HG02870 (cell line): Measurements from ENCODE around the gene MMP8.
A peak's percentile ranks its signal among the peaks of the same experiment; 100 is the strongest.

Experiments used
- ATAC-seq: cut with Tn5 transposase; IDR thresholded peaks from one replicate; pipeline ENCODE4 v1.9.1; 2021; ENCODE audit warnings: mild to moderate bottlenecking, moderate library complexity; ENCODE audit not compliant: unreplicated experiment

The MMP8 gene

DNA sequence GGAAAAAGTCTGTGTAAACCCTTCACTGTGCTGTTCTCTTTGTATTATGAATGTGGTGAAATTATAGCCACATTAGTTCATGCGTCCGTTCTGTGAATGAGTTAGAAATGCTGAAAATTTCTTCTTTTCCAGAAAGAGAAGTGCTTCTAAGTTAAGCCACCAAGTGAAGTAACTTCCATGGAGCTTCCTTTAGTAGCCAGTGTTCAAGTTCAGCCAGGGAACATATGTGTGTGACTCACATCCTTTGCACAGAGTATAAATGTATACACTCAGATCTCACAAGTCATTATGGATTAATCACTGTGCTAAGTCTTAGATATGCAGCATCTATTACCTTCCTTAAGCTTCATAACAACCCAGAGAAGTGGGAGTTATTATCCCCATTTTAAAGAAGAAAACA, 3.1 kb upstream of the MMP8 start:
- no peak for ATAC-seq

DNA sequence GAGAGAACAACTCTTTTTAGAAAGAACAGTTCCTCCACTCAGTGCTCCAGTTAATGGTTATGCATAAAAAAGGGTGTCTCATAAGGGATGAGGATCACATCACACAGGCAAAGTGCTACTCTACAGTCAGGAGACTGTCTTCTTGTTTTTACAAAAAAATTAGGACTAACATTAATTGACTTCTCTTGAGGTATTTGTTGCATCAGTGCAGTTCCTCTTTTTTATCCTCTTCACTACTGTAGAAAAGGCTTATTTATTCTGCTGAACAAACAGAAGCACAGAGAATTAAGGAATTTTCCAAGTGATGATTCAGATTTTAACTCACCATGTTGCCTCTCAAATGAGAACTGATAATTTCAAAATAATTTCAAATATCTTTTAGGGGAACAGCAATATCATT, 1.9 kb downstream of the MMP8 start:
- no peak for ATAC-seq

DNA sequence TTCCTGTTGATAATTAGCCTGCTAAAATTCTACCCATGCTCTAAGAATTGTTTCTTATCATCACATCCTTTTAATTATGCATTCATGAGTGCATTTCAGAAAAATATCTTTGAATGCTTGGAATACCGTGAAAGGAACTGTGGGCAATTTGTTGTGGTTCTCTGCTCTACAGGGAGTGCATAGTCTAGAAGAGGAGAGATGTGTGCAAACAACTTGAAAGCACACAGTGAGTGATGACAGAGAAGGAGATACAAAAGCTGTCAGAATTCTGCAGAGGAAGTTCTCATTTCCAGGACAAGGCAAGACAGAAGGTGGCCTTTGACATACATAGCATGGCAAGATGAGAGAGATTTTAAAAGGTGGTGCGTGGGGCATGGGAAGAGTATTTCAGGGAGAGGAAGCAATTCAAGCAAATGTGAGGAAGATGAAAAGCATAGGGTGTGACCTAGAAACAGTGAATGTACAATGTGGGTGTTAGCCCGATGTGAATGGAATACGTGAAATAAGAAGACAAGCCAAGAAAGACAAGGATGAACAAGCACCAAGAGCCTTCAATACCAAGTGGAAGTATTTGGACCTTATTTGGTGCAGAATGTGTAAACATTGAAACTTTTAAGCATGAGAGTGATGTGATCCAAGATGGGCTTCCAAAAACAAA, 5.0 kb downstream of the MMP8 start:
- ATAC-seq = no peak

- ATAC-seq = no peak
These were observed 7.5 kb downstream of the MMP8 start for GRCh38 chr11:102717280-102717679.

DNA sequence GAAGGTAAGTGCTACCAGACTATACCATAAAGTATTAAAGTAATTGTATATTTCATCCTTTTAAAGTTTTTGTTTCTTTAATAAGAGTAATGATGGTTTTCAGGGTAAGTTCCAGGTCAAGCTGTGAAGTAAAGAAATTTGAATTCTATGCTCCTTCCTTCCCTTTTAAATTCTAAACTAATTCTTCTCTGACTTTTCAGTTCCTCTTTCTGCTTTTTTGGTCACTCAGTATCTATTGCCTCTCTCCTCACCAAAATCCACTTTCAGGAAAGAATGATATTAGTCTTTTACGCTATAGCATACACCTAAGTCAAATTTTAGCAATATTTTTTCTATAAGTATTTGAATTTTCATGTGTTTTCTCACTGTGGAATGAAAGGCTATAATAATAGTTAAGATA, 8.2 kb downstream of the MMP8 start:
- peak; percentile 91 for ATAC-seq

DNA sequence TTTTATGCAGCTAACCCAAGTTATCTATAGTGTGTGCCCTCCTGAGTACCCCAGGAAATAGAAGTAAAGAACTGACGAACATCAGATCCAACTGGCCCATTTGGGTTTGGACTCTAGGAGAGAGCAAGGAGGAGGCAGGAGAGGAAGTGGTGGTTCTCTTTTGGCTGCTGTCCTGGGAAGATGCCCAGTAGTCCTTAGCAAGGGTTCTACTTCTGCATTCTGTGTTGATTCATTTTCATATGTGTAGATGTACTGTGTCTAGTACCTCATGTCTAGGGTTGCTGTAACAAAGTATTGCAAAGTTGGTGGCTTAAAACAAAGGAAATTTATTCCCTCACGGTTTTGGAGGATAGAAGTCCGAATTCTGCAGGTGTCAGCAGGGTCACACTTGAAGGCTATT, 12.6 kb downstream of the MMP8 start:
- no peak for ATAC-seq

GRCh38 chr11:102709201-102709945, 15.4 kb downstream of the MMP8 start:
- no peak for ATAC-seq

DNA sequence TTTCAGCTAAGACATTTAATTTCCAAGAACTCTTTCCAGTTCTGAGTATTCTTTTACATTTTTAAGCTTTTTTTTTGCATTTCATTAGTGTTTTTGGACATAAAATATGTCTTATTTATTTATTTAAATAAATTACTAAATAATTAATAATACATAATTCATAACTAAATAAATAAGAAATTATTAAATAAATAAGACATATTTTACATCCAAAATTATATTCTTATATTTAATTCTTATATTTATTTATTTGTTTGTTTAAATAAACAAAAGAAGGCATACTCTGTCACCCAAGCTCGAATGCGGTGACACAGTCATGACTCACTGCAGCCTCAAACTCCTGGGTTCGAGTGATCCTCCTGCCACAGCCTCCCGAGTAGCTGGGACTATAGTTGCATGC, 16.1 kb downstream of the MMP8 start:
- no peak for ATAC-seq

GRCh38 chr11:102705626-102706025, 19.1 kb downstream of the MMP8 start, which contains the start of gene MMP27:
Gene MMP27, minus strand, starts transcription at chr11:102705769. Its CDS starts 55 bp downstream, at chr11:102705714.
- ATAC-seq = no peak

DNA sequence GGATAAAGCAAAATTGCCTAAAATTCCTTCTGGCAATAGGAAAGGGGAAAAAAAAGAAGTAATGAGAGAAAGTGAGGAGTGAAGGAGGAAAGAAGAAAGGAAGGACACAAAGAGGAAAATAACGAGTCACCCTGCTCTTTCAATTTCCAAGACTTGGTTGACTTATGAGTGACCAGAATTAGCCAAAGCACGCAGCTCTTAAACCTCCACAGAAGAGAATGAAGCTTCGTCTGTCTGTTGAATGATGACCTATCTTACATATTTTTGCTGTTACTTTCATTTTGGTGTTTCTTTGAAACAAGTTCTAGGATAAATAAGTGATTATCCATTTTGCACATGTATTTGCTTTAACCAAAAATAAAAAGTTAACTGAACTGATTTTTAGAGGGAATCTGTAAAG, 19.9 kb downstream of the MMP8 start:
- ATAC-seq = no peak

GRCh38 chr11:102703826-102704493, 20.8 kb downstream of the MMP8 start:
- no peak for ATAC-seq

DNA sequence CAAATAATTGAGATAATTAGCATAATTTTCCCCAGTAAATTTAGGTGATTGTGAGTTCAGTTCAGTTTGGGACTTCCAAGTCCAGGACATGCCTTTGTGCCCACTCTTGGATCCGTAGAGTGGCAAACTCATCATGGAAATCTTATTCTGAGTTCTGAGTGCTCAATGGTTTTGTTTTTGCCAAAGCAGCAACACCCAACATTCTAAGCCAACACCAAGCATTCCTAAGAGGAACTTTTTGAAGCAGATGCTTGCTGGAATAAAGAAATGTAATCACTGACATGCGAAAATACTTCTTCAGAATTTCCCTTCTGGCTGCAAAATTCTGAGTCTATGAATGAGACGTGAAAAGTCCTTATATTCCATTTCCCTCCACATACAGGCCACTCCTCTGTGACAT, 29.6 kb downstream of the MMP8 start:
- ATAC-seq = no peak

GRCh38 chr11:102685754-102686153, 39.0 kb downstream of the MMP8 start:
- ATAC-seq = no peak

DNA sequence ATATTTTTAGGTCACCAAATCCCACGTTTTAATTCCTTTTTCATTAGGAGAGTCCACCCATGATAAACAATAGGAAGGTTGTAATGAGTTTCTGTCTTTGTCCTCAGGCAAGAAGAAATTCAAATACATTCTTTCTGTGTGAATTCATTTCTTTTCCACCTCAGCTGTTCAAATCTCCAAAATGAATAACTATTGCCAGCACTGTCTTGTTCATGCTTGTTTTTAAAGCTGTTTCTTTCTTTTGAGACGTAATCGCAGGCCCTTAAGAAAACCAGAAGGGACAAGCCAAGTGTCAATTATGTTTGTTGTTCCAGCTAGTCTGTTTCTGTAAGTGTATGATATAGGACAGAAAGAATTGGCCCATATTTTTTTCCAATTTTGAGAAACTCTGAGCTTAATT, 39.4 kb downstream of the MMP8 start:
- ATAC-seq = no peak

GRCh38 chr11:102683277-102683676, 41.5 kb downstream of the MMP8 start:
- no peak for ATAC-seq

GRCh38 chr11:102680945-102681344, 43.8 kb downstream of the MMP8 start:
- ATAC-seq = no peak

DNA sequence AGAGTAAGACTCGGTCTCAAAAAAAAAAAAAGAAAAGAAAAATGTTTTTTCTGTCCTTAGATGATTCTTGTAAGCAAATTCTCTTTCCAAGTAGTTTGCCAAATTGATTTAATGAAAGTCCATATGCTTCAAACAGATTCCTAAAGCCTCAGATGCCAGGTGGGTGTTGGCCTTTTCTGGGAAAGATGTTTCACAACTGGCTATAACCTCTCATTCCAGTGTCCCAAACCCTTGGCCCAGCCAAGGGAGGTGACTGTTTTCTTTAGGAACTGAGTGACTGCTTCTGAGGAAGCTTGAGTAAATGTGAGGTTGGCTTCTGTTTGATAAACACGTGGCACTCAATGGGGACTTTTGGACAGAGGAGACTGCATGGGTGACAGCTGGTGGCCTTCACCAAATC, 46.7 kb downstream of the MMP8 start:
- no peak for ATAC-seq

DNA sequence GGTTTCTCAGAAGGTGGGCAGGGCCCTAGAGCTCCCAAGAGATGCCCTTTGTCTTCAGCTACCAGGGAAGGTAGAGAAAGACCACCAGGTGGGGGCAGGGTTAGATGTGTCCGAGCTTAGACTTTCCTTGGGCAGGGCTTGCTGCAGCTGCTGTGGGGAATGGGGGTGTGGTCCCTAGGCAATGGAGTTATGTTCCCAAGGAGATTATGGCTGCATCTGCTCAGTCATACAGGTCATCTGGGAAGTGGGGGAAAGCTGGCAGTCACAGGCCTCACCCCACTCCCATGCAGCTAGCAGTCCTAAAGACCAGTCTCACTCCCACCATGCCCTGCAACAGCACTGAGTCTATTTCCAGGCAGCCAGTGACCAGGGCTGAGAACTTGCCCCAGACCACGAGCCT, 48.7 kb downstream of the MMP8 start:
- no peak for ATAC-seq

- ATAC-seq = no peak
These were observed 55.1 kb downstream of the MMP8 start for GRCh38 chr11:102669664-102670063.

- ATAC-seq = peak; percentile 53
These were observed 58.3 kb downstream of the MMP8 start for GRCh38 chr11:102666331-102666957.

- ATAC-seq = peak; percentile 68
These were observed 60.6 kb downstream of the MMP8 start for GRCh38 chr11:102664001-102664752.
